GM06990 (cell line): ENCODE measurements around the gene ODAD3.
"Not testable (repeated sequence)": the region's sequence is repeated elsewhere in the genome, so short reads cannot be mapped to it uniquely, and the experiment has no call there.

Experiments used
- DNase-seq: peaks from one replicate; pipeline ENCODE4 v3.0.0-alpha.2; 2011; ENCODE audit not compliant: insufficient read length; ENCODE audit errors: extremely low read depth
- H3K27me3 ChIP-seq: replicated peaks from 2 replicates; pipeline ENCODE4 v1.6.0; 2011; ENCODE audit warnings: low read length; ENCODE audit not compliant: control insufficient read depth, insufficient read depth
- H3K36me3 ChIP-seq: 2 replicates; pipeline ENCODE4 v1.5.1; 2011; ENCODE audit warnings: low read length; ENCODE audit not compliant: control insufficient read depth, insufficient read depth
- H3K4me3 ChIP-seq: replicated peaks from 2 replicates; pipeline ENCODE4 v1.5.1; 2011; ENCODE audit warnings: low read depth, mild to moderate bottlenecking, control low read depth, low read length
- CTCF ChIP-seq: IDR thresholded peaks from 2 replicates; pipeline ENCODE4 v1.5.1; 2011; ENCODE audit warnings: low read length, control low read depth, mild to moderate bottlenecking, inconsistent platforms; ENCODE audit not compliant: insufficient read depth, poor library complexity, severe bottlenecking

ODAD3 gene

GRCh38 chr19:11445141-11445540 lies 10.2 kb upstream of the ODAD3 start:
- DNase-seq = no peak
- H3K36me3 ChIP-seq = peaks cover 55% of the 10 kb centered on the region
- H3K4me3 ChIP-seq = no peak overlapping the region
- no peak for TF ChIP-seq CTCF
- H3K27me3 ChIP-seq = no peaks in the 10 kb centered on the region

- Histone ChIP-seq H3K36me3 (peaks cover 53% of the 10 kb centered on the region), H3K4me3 (no peak overlapping the region), H3K27me3 (no peaks in the 10 kb centered on the region)
- DNase-seq = no peak
- TF ChIP-seq CTCF = no peak
Observed at GRCh38 chr19:11444059-11444458, 9.1 kb upstream of the ODAD3 start.

- H3K27me3 ChIP-seq = no peaks in the 10 kb centered on the region
- no peak overlapping the region for H3K4me3 ChIP-seq
- peaks cover 26% of the 10 kb centered on the region for H3K36me3 ChIP-seq
- no peak for DNase-seq
- no peak for TF ChIP-seq CTCF
Observed at GRCh38 chr19:11437955-11438354, 3.0 kb upstream of the ODAD3 start.

- H3K27me3 ChIP-seq = no peaks in the 10 kb centered on the region
- H3K36me3 ChIP-seq = peaks cover 15% of the 10 kb centered on the region
- TF ChIP-seq CTCF = no peak
- DNase-seq = no peak
- H3K4me3 ChIP-seq = peak overlapping the region; percentile 75
Observed at GRCh38 chr19:11435833-11436313, 952 bp upstream of the ODAD3 start.

GRCh38 chr19:11434703-11435056 lies 241 bp downstream of the ODAD3 start:
- Histone ChIP-seq H3K4me3 (peak overlapping the region; percentile 62), H3K36me3 (peaks cover 11% of the 10 kb centered on the region), H3K27me3 (no peaks in the 10 kb centered on the region)
- no peak for DNase-seq
- no peak for TF ChIP-seq CTCF

- not testable (repeated sequence) for H3K27me3 ChIP-seq
Observed at GRCh38 chr19:11433526-11433925, 1.4 kb downstream of the ODAD3 start.

More at GRCh38 chr19:11433526-11433925, 1.4 kb downstream of the ODAD3 start:
- not testable (repeated sequence) for H3K36me3 ChIP-seq, H3K4me3 ChIP-seq, DNase-seq
